ENCODE results near the gene EMILIN1.

EMILIN1 gene

GRCh38 chr2:27095427-27095744 is 17.0 kb downstream of the EMILIN1 start:
- no peaks in the 10 kb centered on the region for H3K9me3 ChIP-seq (ENCODE audit: control insufficient read depth, low read length)
- H3K27me3 ChIP-seq (ENCODE audit: control insufficient read depth, insufficient read depth, low read length, poor library complexity, severe bottlenecking): no peaks in the 10 kb centered on the region
- peaks cover 5% of the 10 kb centered on the region for H3K4me1 ChIP-seq (ENCODE audit: control insufficient read depth, insufficient read depth, low read length)
- H3K4me3 ChIP-seq (ENCODE audit: insufficient read depth, low read depth, low read length): no peak overlapping the region
- no peak overlapping the region for H3K27ac ChIP-seq (ENCODE audit: insufficient read depth, low read depth, low read length, poor library complexity, severe bottlenecking)
- H3K36me3 ChIP-seq (ENCODE audit: control insufficient read depth, insufficient read depth, low read length): no peaks in the 10 kb centered on the region
- 88 to 95% methylated on average over 2 of the region's 2 CpGs for WGBS, 2 experiments

- H3K27me3 ChIP-seq (ENCODE audit: control insufficient read depth, insufficient read depth, low read length, poor library complexity, severe bottlenecking): no peaks in the 10 kb centered on the region
- H3K4me3 ChIP-seq (ENCODE audit: insufficient read depth, low read depth, low read length): no peak overlapping the region
- H3K36me3 ChIP-seq (ENCODE audit: control insufficient read depth, insufficient read depth, low read length): no peaks in the 10 kb centered on the region
- H3K4me1 ChIP-seq (ENCODE audit: control insufficient read depth, insufficient read depth, low read length): peaks cover 5% of the 10 kb centered on the region
- H3K9me3 ChIP-seq (ENCODE audit: control insufficient read depth, low read length): no peaks in the 10 kb centered on the region
- no peak overlapping the region for H3K27ac ChIP-seq (ENCODE audit: insufficient read depth, low read depth, low read length, poor library complexity, severe bottlenecking)
- 39 to 42% methylated on average over 18 of the region's 18 CpGs for WGBS, 2 experiments
Measured at GRCh38 chr2:27095745-27096651, 17.6 kb downstream of the EMILIN1 start.

GRCh38 chr2:27096748-27097297 is 18.4 kb downstream of the EMILIN1 start:
- Histone ChIP-seq H3K27me3 (ENCODE audit: control insufficient read depth, insufficient read depth, low read length, poor library complexity, severe bottlenecking) (no peaks in the 10 kb centered on the region), H3K4me1 (ENCODE audit: control insufficient read depth, insufficient read depth, low read length) (peaks cover 5% of the 10 kb centered on the region), H3K36me3 (ENCODE audit: control insufficient read depth, insufficient read depth, low read length) (no peaks in the 10 kb centered on the region), H3K27ac (ENCODE audit: insufficient read depth, low read depth, low read length, poor library complexity, severe bottlenecking) (no peak overlapping the region), H3K4me3 (ENCODE audit: insufficient read depth, low read depth, low read length) (no peak overlapping the region), H3K9me3 (ENCODE audit: control insufficient read depth, low read length) (no peaks in the 10 kb centered on the region)
- 86 to 89% methylated on average over 3 of the region's 3 CpGs for WGBS, 2 experiments

GRCh38 chr2:27097341-27097740 is 18.9 kb downstream of the EMILIN1 start:
- H3K4me1 ChIP-seq (ENCODE audit: control insufficient read depth, insufficient read depth, low read length): peaks cover 5% of the 10 kb centered on the region
- H3K36me3 ChIP-seq (ENCODE audit: control insufficient read depth, insufficient read depth, low read length): no peaks in the 10 kb centered on the region
- no peaks in the 10 kb centered on the region for H3K27me3 ChIP-seq (ENCODE audit: control insufficient read depth, insufficient read depth, low read length, poor library complexity, severe bottlenecking)
- H3K9me3 ChIP-seq (ENCODE audit: control insufficient read depth, low read length): no peaks in the 10 kb centered on the region
- H3K4me3 ChIP-seq (ENCODE audit: insufficient read depth, low read depth, low read length): no peak overlapping the region
- no peak overlapping the region for H3K27ac ChIP-seq (ENCODE audit: insufficient read depth, low read depth, low read length, poor library complexity, severe bottlenecking)
- WGBS, 2 experiments: 93% methylated on average over 14 of the region's 14 CpGs

GRCh38 chr2:27099334-27099955 is 21.0 kb downstream of the EMILIN1 start:
- Histone ChIP-seq H3K27me3 (ENCODE audit: control insufficient read depth, insufficient read depth, low read length, poor library complexity, severe bottlenecking) (no peaks in the 10 kb centered on the region), H3K9me3 (ENCODE audit: control insufficient read depth, low read length) (no peaks in the 10 kb centered on the region), H3K4me3 (ENCODE audit: insufficient read depth, low read depth, low read length) (no peak overlapping the region), H3K36me3 (ENCODE audit: control insufficient read depth, insufficient read depth, low read length) (no peaks in the 10 kb centered on the region), H3K27ac (ENCODE audit: insufficient read depth, low read depth, low read length, poor library complexity, severe bottlenecking) (no peak overlapping the region), H3K4me1 (ENCODE audit: control insufficient read depth, insufficient read depth, low read length) (peaks cover 5% of the 10 kb centered on the region)
- WGBS, 2 experiments: 93 to 95% methylated on average over 19 of the region's 19 CpGs

- Histone ChIP-seq H3K4me3 (ENCODE audit: insufficient read depth, low read depth, low read length) (no peak overlapping the region), H3K27ac (ENCODE audit: insufficient read depth, low read depth, low read length, poor library complexity, severe bottlenecking) (no peak overlapping the region), H3K27me3 (ENCODE audit: control insufficient read depth, insufficient read depth, low read length, poor library complexity, severe bottlenecking) (no peaks in the 10 kb centered on the region), H3K9me3 (ENCODE audit: control insufficient read depth, low read length) (no peaks in the 10 kb centered on the region), H3K36me3 (ENCODE audit: control insufficient read depth, insufficient read depth, low read length) (no peaks in the 10 kb centered on the region), H3K4me1 (ENCODE audit: control insufficient read depth, insufficient read depth, low read length) (peaks cover 5% of the 10 kb centered on the region)
- 86 to 92% methylated on average over 10 of the region's 10 CpGs for WGBS, 2 experiments
Measured at GRCh38 chr2:27100036-27100435, 21.6 kb downstream of the EMILIN1 start.

GRCh38 chr2:27102329-27102728 is 23.9 kb downstream of the EMILIN1 start:
- H3K36me3 ChIP-seq (ENCODE audit: control insufficient read depth, insufficient read depth, low read length): no peaks in the 10 kb centered on the region
- no peaks in the 10 kb centered on the region for H3K27me3 ChIP-seq (ENCODE audit: control insufficient read depth, insufficient read depth, low read length, poor library complexity, severe bottlenecking)
- H3K4me3 ChIP-seq (ENCODE audit: insufficient read depth, low read depth, low read length): no peak overlapping the region
- peaks cover 5% of the 10 kb centered on the region for H3K4me1 ChIP-seq (ENCODE audit: control insufficient read depth, insufficient read depth, low read length)
- 84 to 91% methylated on average over 5 of the region's 5 CpGs for WGBS, 2 experiments
- H3K27ac ChIP-seq (ENCODE audit: insufficient read depth, low read depth, low read length, poor library complexity, severe bottlenecking): no peak overlapping the region
- no peaks in the 10 kb centered on the region for H3K9me3 ChIP-seq (ENCODE audit: control insufficient read depth, low read length)

GRCh38 chr2:27105981-27106380 is 27.6 kb downstream of the EMILIN1 start:
- Histone ChIP-seq H3K27me3 (ENCODE audit: control insufficient read depth, insufficient read depth, low read length, poor library complexity, severe bottlenecking) (no peaks in the 10 kb centered on the region), H3K36me3 (ENCODE audit: control insufficient read depth, insufficient read depth, low read length) (no peaks in the 10 kb centered on the region), H3K4me1 (ENCODE audit: control insufficient read depth, insufficient read depth, low read length) (no peaks in the 10 kb centered on the region), H3K27ac (ENCODE audit: insufficient read depth, low read depth, low read length, poor library complexity, severe bottlenecking) (no peak overlapping the region), H3K4me3 (ENCODE audit: insufficient read depth, low read depth, low read length) (no peak overlapping the region), H3K9me3 (ENCODE audit: control insufficient read depth, low read length) (no peaks in the 10 kb centered on the region)
- 90 to 95% methylated on average over 3 of the region's 3 CpGs for WGBS, 2 experiments

- Histone ChIP-seq H3K9me3 (ENCODE audit: control insufficient read depth, low read length) (no peaks in the 10 kb centered on the region), H3K4me3 (ENCODE audit: insufficient read depth, low read depth, low read length) (no peak overlapping the region), H3K27me3 (ENCODE audit: control insufficient read depth, insufficient read depth, low read length, poor library complexity, severe bottlenecking) (no peaks in the 10 kb centered on the region), H3K4me1 (ENCODE audit: control insufficient read depth, insufficient read depth, low read length) (no peaks in the 10 kb centered on the region), H3K27ac (ENCODE audit: insufficient read depth, low read depth, low read length, poor library complexity, severe bottlenecking) (no peak overlapping the region), H3K36me3 (ENCODE audit: control insufficient read depth, insufficient read depth, low read length) (no peaks in the 10 kb centered on the region)
- WGBS, 2 experiments: 80 to 85% methylated on average over 1 of the region's 2 CpGs
Measured at GRCh38 chr2:27108221-27108620, 29.8 kb downstream of the EMILIN1 start.

- H3K9me3 ChIP-seq (ENCODE audit: control insufficient read depth, low read length): no peaks in the 10 kb centered on the region
- H3K36me3 ChIP-seq (ENCODE audit: control insufficient read depth, insufficient read depth, low read length): no peaks in the 10 kb centered on the region
- H3K4me1 ChIP-seq (ENCODE audit: control insufficient read depth, insufficient read depth, low read length): no peaks in the 10 kb centered on the region
- no peak overlapping the region for H3K4me3 ChIP-seq (ENCODE audit: insufficient read depth, low read depth, low read length)
- H3K27me3 ChIP-seq (ENCODE audit: control insufficient read depth, insufficient read depth, low read length, poor library complexity, severe bottlenecking): no peaks in the 10 kb centered on the region
- WGBS, 2 experiments: 89 to 96% methylated on average over 3 of the region's 3 CpGs
- H3K27ac ChIP-seq (ENCODE audit: insufficient read depth, low read depth, low read length, poor library complexity, severe bottlenecking): no peak overlapping the region
Measured at GRCh38 chr2:27109083-27109482, 30.7 kb downstream of the EMILIN1 start.
